ENCODE results near the gene TMPRSS4. TPM values are rescaled to one million over a fixed set of nuclear protein-coding genes. Genes with fewer than 3 reads are reported as not detected.

The TMPRSS4 gene
- total RNA-seq, 1 experiment from 2014 or later = not detected

- no peaks in the 10 kb centered on the region for H3K79me2 ChIP-seq (ENCODE audit: insufficient read depth, low read length)
- no peak overlapping the region for H3K56ac ChIP-seq (ENCODE audit: insufficient read length, low read depth, low read length)
- H3T11ph ChIP-seq (ENCODE audit: low read length) = no peak overlapping the region
- H3K4me2 ChIP-seq (ENCODE audit: insufficient read depth, insufficient read length, low read length) = no peak overlapping the region
- Mint-ChIP-seq H3K27me3 (ENCODE audit: low read depth) (peaks cover 5% of the 10 kb centered on the region), H3K36me3 (ENCODE audit: insufficient read depth in 1 of 3, low read depth in 3 of 3) (no peaks in the 10 kb centered on the region), H3K4me3 (no peak overlapping the region), H3K9me3 (no peaks in the 10 kb centered on the region), H3K4me1 (peaks cover 2% of the 10 kb centered on the region in 2 experiments; a peak in 1 of 4 replicates), H3K27ac (no peak overlapping the region)
- no peaks in the 10 kb centered on the region for H4K20me1 ChIP-seq (ENCODE audit: control insufficient read depth, insufficient read depth, insufficient read length)
- no peak for DNase-seq
- no peak overlapping the region for H2BK15ac ChIP-seq (ENCODE audit: low read depth, low read length)
- H3K4ac ChIP-seq (ENCODE audit: low read depth, low read length) = no peak overlapping the region
- no peaks in the 10 kb centered on the region for H3K9me3 ChIP-seq (ENCODE audit: control insufficient read depth, low read depth, low read length)
- H3K23ac ChIP-seq (ENCODE audit: insufficient read length, low read depth, low read length) = no peak overlapping the region
- H4K91ac ChIP-seq (ENCODE audit: insufficient read length, low read depth, low read length) = no peak overlapping the region
- no CpG with 5 or more reads among the region's 7 CpGs for whole genome bisulfite sequencing (ENCODE audit: extremely low coverage, insufficient read length, low lambda C conversion rate)
- no peak overlapping the region for H2BK20ac ChIP-seq (ENCODE audit: low read depth, low read length, poor library complexity, severe bottlenecking)
- H4K8ac ChIP-seq (replicated peaks; ENCODE audit: insufficient read length, low read depth, low read length) = no peak overlapping the region
- H3K27me3 ChIP-seq (ENCODE audit: insufficient read depth, low read length) = no peaks in the 10 kb centered on the region
- H4K5ac ChIP-seq (ENCODE audit: insufficient read length, low read depth, low read length) = no peak overlapping the region
- H3K14ac ChIP-seq (ENCODE audit: insufficient read depth, low read length) = no peak overlapping the region; the same call in 1 of the 2 replicates
- TF ChIP-seq, protein P1, sequence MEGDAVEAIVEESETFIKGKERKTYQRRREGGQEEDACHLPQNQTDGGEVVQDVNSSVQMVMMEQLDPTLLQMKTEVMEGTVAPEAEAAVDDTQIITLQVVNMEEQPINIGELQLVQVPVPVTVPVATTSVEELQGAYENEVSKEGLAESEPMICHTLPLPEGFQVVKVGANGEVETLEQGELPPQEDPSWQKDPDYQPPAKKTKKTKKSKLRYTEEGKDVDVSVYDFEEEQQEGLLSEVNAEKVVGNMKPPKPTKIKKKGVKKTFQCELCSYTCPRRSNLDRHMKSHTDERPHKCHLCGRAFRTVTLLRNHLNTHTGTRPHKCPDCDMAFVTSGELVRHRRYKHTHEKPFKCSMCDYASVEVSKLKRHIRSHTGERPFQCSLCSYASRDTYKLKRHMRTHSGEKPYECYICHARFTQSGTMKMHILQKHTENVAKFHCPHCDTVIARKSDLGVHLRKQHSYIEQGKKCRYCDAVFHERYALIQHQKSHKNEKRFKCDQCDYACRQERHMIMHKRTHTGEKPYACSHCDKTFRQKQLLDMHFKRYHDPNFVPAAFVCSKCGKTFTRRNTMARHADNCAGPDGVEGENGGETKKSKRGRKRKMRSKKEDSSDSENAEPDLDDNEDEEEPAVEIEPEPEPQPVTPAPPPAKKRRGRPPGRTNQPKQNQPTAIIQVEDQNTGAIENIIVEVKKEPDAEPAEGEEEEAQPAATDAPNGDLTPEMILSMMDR (conservative IDR thresholded peaks at IDR 0.05) = no peak
- no peak overlapping the region for H2BK120ac ChIP-seq (ENCODE audit: low read depth, low read length, poor library complexity, severe bottlenecking)
- H3K4me1 ChIP-seq (ENCODE audit: insufficient read depth, low read length) = no peaks in the 10 kb centered on the region
- H3K18ac ChIP-seq (ENCODE audit: insufficient read length, low read depth, low read length) = no peak overlapping the region
- H2BK12ac ChIP-seq (ENCODE audit: insufficient read length, low read depth, low read length) = no peak overlapping the region
- H2AFZ ChIP-seq (ENCODE audit: low read length) = no peak overlapping the region
- no peak overlapping the region for H2BK5ac ChIP-seq (ENCODE audit: insufficient read length, low read length)
- no peak overlapping the region for H3K27ac ChIP-seq (ENCODE audit: insufficient read length, low read depth, low read length)
- no peak overlapping the region for H3K9ac ChIP-seq (ENCODE audit: extremely low read depth, insufficient read length, low read length)
- no peak overlapping the region for H2AK5ac ChIP-seq (ENCODE audit: insufficient read length, low read length)
- H3K23me2 ChIP-seq (ENCODE audit: insufficient read length, low read depth, low read length, poor library complexity, severe bottlenecking) = no peaks in the 10 kb centered on the region
- no peaks in the 10 kb centered on the region for H3K79me1 ChIP-seq (ENCODE audit: insufficient read depth, low read depth, low read length, poor library complexity, severe bottlenecking)
Measured at GRCh38 chr11:118050208-118050891, 26.5 kb upstream of the TMPRSS4 start.
